ENCODE results near the gene DNAH17.

DNA sequence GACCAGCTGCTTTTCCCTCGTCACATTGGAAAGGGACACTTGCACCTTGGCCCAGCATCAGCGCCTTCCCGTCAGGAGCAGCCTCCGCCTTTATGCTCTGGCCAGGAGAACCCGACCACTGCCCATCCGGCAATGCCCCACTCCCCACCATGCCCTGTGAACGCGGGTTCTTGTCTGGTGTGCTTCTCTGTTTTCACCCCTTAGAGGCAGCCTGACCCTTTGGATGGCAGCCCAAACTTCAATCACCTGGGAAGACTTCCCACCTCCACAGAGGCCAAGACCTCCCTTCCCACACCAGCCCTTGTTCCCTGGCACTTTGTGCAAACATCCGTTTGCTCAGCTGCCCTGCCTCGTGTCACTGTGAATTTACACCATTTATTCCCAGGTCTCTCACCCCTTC is 87.0 kb downstream of the DNAH17 start:
- TF ChIP-seq, protein P1, sequence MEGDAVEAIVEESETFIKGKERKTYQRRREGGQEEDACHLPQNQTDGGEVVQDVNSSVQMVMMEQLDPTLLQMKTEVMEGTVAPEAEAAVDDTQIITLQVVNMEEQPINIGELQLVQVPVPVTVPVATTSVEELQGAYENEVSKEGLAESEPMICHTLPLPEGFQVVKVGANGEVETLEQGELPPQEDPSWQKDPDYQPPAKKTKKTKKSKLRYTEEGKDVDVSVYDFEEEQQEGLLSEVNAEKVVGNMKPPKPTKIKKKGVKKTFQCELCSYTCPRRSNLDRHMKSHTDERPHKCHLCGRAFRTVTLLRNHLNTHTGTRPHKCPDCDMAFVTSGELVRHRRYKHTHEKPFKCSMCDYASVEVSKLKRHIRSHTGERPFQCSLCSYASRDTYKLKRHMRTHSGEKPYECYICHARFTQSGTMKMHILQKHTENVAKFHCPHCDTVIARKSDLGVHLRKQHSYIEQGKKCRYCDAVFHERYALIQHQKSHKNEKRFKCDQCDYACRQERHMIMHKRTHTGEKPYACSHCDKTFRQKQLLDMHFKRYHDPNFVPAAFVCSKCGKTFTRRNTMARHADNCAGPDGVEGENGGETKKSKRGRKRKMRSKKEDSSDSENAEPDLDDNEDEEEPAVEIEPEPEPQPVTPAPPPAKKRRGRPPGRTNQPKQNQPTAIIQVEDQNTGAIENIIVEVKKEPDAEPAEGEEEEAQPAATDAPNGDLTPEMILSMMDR (IDR thresholded peaks at IDR 0.05; ENCODE audit: low read depth, low read length, poor library complexity, severe bottlenecking) = no peak
- TF ChIP-seq EZH2phosphoT487 (IDR thresholded peaks at IDR 0.05; ENCODE audit: borderline replicate concordance, low read length) = no peak

All from DOHH2 (cell line).